Endodermal cell (in vitro differentiated cells): ENCODE data around the gene TEX22. TPM values are rescaled to one million over a fixed set of nuclear protein-coding genes. Genes with fewer than 3 reads are reported as not detected.

Experiments
- DNase-seq: peaks from one replicate; pipeline ENCODE4 v3.0.0-alpha.2; 2017
- H3K27ac ChIP-seq: 2 replicates; pipeline ENCODE4 v1.5.1; 2013; ENCODE audit warnings: mild to moderate bottlenecking, low read depth, low read length, moderate library complexity
- H3K27me3 ChIP-seq: 2 replicates; pipeline ENCODE4 v1.6.1; 2013; ENCODE audit warnings: mild to moderate bottlenecking, low read length, moderate library complexity; ENCODE audit not compliant: insufficient read depth, control insufficient read depth, poor library complexity, severe bottlenecking
- H3K36me3 ChIP-seq: 2 replicates; pipeline ENCODE4 v1.7.0; 2013; ENCODE audit warnings: mild to moderate bottlenecking, low read length, moderate library complexity; ENCODE audit not compliant: control insufficient read depth, insufficient read depth
- H3K4me1 ChIP-seq: one replicate; pipeline ENCODE4 v1.7.0; 2013; ENCODE audit warnings: low read length; ENCODE audit not compliant: control insufficient read depth, insufficient read depth
- H3K4me3 ChIP-seq: 2 replicates; pipeline ENCODE4 v1.5.1; 2013; ENCODE audit warnings: mild to moderate bottlenecking, low read length, moderate library complexity
- H3K9ac ChIP-seq: 2 replicates; pipeline ENCODE4 v1.6.1; 2013; ENCODE audit warnings: mild to moderate bottlenecking, low read length, moderate library complexity; ENCODE audit not compliant: poor library complexity, severe bottlenecking; ENCODE audit errors: extremely low read depth
- H3K9me3 ChIP-seq: 2 replicates; pipeline ENCODE4 v1.6.1; 2013; ENCODE audit warnings: mild to moderate bottlenecking, low read length, moderate library complexity; ENCODE audit not compliant: control insufficient read depth
- H3K27ac Mint-ChIP-seq: 2 replicates; pipeline ENCODE4 v1.8.0; 2020; ENCODE audit warnings: mixed read lengths
- H3K27me3 Mint-ChIP-seq: 2 replicates; pipeline ENCODE4 v1.8.0; 2021; ENCODE audit warnings: mild to moderate bottlenecking, mixed read lengths; ENCODE audit not compliant: insufficient read depth
- H3K36me3 Mint-ChIP-seq: 2 replicates; pipeline ENCODE4 v1.8.0; 2020; ENCODE audit warnings: low read depth, mixed read lengths
- H3K4me1 Mint-ChIP-seq: 2 replicates; pipeline ENCODE4 v1.8.0; 2020; ENCODE audit warnings: mixed read lengths
- H3K4me3 Mint-ChIP-seq: 2 replicates; pipeline ENCODE4 v1.8.0; 2020; ENCODE audit warnings: mild to moderate bottlenecking, moderate library complexity, mixed read lengths
- H3K9me3 Mint-ChIP-seq: 2 replicates; pipeline ENCODE4 v1.8.0; 2020; ENCODE audit warnings: mild to moderate bottlenecking, mixed read lengths
- WGBS, 2 experiments: methylation state at CpG; one replicate each; pipeline versions ENCODE4 v1.1.5 to v1.1.7; 2013; ENCODE audit warnings: missing lambda C conversion rate in 2 of 2, mixed read lengths in 1 of 2; ENCODE audit not compliant: insufficient coverage in 1 of 2, insufficient read length in 1 of 2; 5-methylcytosine and 5-hydroxymethylcytosine counted together
- total RNA-seq, 2 donors: library from RNA; stranded (reverse); fragmentation: NEBNext Ultra II Directional in 1 of 2; extraction: Animal tissue kit (Norgen Biotek cat#: 25700) in 1 of 2; gene quantifications; 2 replicates in 1 of 2; 3 replicates in 1 of 2; pipeline ENCODE4 v1.2.1, GENCODE V29; 2021
- TF ChIP-seq, protein P1 (sequence below): fragments of 200-600 bp; sonication (generic); conservative IDR thresholded peaks from 2 replicates; pipeline ENCODE4 v1.5.0; 2021; ENCODE audit warnings: antibody characterized with exemption, mild to moderate bottlenecking

Gene TEX22
- total RNA-seq, 2 donors from 2014 or later = 1.9 to 3.5 TPM

DNA sequence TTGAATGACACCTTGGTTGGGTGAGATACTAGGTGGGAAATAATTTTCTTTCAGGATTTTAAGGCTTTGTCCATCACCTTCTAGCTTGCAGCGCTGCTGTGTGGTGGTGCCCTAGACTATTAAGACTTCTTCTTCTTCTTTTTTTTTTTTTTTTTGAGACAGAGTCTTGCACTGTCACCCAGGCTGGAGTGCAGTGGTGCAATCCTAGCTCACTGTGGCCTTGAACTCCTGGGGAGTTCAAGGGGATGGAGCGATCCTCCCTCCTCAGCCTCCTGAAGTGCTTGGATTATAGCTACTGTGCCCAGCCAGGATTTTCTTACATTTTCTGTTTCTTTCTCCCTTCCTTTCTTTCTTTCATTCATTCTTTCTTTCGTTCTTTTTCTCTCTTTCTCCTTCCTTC is 11.0 kb downstream of the TEX22 start:
- Histone ChIP-seq H3K4me3 (no peak overlapping the region), H3K27me3 (peaks cover 52% of the 10 kb centered on the region), H3K9me3 (peaks cover 4% of the 10 kb centered on the region), H3K9ac (no peak overlapping the region), H3K36me3 (no peaks in the 10 kb centered on the region), H3K4me1 (no peaks in the 10 kb centered on the region), H3K27ac (no peak overlapping the region)
- TF ChIP-seq, protein P1, sequence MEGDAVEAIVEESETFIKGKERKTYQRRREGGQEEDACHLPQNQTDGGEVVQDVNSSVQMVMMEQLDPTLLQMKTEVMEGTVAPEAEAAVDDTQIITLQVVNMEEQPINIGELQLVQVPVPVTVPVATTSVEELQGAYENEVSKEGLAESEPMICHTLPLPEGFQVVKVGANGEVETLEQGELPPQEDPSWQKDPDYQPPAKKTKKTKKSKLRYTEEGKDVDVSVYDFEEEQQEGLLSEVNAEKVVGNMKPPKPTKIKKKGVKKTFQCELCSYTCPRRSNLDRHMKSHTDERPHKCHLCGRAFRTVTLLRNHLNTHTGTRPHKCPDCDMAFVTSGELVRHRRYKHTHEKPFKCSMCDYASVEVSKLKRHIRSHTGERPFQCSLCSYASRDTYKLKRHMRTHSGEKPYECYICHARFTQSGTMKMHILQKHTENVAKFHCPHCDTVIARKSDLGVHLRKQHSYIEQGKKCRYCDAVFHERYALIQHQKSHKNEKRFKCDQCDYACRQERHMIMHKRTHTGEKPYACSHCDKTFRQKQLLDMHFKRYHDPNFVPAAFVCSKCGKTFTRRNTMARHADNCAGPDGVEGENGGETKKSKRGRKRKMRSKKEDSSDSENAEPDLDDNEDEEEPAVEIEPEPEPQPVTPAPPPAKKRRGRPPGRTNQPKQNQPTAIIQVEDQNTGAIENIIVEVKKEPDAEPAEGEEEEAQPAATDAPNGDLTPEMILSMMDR = no peak
- no peak overlapping the region for H3K4me3 Mint-ChIP-seq
- WGBS, 2 experiments = 91% methylated on average over 2 to 3 of the region's 3 CpGs
- peaks cover 91% of the 10 kb centered on the region for H3K27me3 Mint-ChIP-seq
- peaks cover 21% of the 10 kb centered on the region for H3K9me3 Mint-ChIP-seq
- no peak overlapping the region for H3K27ac Mint-ChIP-seq
- no peaks in the 10 kb centered on the region for H3K36me3 Mint-ChIP-seq
- no peak for DNase-seq
- no peaks in the 10 kb centered on the region for H3K4me1 Mint-ChIP-seq

DNA sequence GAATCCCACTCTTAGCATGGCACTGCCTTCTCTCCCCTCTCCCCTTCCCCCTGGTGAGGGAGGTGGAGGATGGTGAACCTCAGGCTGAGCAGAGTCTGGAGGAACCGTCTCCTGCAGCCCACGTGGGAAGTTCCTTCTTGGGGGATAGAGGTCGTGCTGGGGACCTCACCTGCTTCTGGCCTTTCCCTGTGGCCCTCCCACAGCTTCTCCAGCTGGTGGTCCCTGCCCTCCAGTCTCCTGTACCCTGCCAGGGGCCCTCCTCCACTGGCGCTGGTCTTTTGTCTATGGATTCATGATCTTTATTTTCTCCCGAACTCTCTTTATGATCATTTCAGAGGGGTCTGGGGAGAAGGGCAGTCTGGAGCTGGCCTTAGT is 12.3 kb downstream of the TEX22 start:
- H3K36me3 ChIP-seq = no peaks in the 10 kb centered on the region
- no peaks in the 10 kb centered on the region for H3K4me1 ChIP-seq
- Mint-ChIP-seq H3K9me3 (peaks cover 9% of the 10 kb centered on the region), H3K4me1 (peaks cover 1% of the 10 kb centered on the region), H3K4me3 (peak overlapping the region; percentile 38), H3K36me3 (no peaks in the 10 kb centered on the region), H3K27me3 (peaks cover 85% of the 10 kb centered on the region), H3K27ac (no peak overlapping the region)
- whole genome bisulfite sequencing, 2 experiments = 63 to 67% methylated on average over 1 to 5 of the region's 5 CpGs
- H3K9me3 ChIP-seq = no peaks in the 10 kb centered on the region
- TF ChIP-seq, protein P1 = no peak
- peaks cover 55% of the 10 kb centered on the region for H3K27me3 ChIP-seq
- H3K27ac ChIP-seq = no peak overlapping the region
- no peak for DNase-seq
- peak overlapping the region; percentile 62 for H3K4me3 ChIP-seq
- no peak overlapping the region for H3K9ac ChIP-seq

DNA sequence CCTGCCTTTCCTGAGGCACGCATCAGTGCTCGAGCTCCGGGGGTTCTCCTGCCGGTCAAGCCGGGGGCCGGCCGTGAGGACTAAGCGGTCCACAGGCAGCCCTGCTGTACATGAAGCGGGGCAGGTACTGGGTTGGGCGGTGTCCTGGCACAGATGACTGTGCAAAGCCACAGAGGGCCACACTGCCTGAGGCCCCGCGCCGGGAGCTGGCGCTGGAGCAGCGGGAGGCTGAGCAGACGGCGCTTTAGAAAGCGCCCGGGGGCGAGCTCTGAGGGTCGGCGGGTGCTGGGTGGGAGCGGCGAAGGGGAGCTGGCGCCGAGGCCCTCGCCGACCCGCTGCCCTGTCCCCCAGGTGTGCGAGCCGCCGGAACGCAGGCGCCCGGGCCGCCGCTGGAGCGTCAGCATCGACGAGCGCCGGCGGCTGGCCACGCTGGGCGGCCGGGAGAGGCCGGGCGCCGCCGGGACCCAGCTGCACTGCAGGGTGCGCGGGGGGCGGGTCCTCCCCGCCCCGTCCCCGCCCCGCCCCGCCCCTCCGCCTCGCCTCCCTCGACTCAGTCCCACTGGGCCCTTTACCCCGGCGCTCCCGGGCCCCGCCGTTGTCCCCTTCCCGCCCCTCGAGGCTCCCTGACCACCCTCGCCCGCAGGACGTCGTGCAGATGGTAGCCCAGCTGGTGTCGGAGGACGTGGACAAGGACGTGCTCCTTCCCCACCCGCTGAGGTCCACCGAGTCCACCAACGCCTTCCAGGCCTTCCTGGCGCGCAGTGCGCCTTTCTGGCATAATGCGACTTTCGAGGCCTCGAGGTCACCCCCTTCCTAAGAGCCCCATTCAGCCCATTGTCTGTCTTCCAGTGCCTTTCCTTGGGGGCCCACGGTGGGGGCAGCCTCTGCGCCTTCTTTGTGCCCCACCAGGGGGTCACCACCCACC is 12.9 kb downstream of the TEX22 start:
- Mint-ChIP-seq H3K4me3 (peak overlapping the region; percentile 38), H3K27me3 (peaks cover 81% of the 10 kb centered on the region), H3K36me3 (peaks cover 1% of the 10 kb centered on the region), H3K27ac (no peak overlapping the region), H3K9me3 (peaks cover 3% of the 10 kb centered on the region), H3K4me1 (peaks cover 1% of the 10 kb centered on the region)
- Histone ChIP-seq H3K4me1 (no peaks in the 10 kb centered on the region), H3K9ac (no peak overlapping the region), H3K36me3 (no peaks in the 10 kb centered on the region), H3K27ac (no peak overlapping the region), H3K9me3 (no peaks in the 10 kb centered on the region), H3K4me3 (peak overlapping the region; percentile 62), H3K27me3 (peaks cover 55% of the 10 kb centered on the region)
- TF ChIP-seq, protein P1 = no peak
- peak; percentile 81 for DNase-seq
- 21 to 54% methylated on average over 18 to 81 of the region's 86 CpGs for WGBS, 2 experiments
